Measurements from ENCODE around the gene CEACAM19.

Gene CEACAM19

DNA sequence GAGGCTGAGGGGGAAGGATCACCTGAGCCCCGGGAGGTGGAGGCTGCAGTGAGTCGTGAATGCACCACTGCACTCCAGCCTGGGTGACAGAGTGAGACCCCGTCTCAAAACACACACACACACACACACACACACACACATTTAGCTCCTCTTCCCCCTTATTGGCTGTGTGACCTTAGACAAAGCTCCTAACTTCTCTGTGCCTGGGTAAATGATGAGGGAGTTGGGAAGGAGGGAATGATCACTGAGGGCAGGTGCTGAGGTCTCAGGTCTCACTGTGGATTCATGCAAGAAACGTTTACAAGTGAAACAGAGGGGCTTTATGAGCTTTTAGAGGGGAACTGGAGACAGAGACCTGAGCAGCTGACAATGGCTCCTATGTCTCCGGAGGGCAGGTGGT is 60.3 kb downstream of the CEACAM19 start:
- no peaks in the 10 kb centered on the region for H3K36me3 ChIP-seq (ENCODE audit: control insufficient read depth in 1 of 2, insufficient read depth in 2 of 2, low read length in 2 of 2)
- H3K9me3 ChIP-seq (ENCODE audit: control insufficient read depth in 1 of 2, low read length in 2 of 2) = no peaks in the 10 kb centered on the region
- H3K27ac ChIP-seq (ENCODE audit: low read depth, low read length) = no peak overlapping the region
- H3K9ac ChIP-seq (ENCODE audit: low read depth in 1 of 2, low read length in 2 of 2) = no peak overlapping the region
- H3K4me1 ChIP-seq (ENCODE audit: control insufficient read depth in 1 of 2, insufficient read depth in 2 of 2, low read length in 2 of 2) = peaks cover 0 to 11% of the 10 kb centered on the region in 2 donors
- H3K27me3 ChIP-seq (ENCODE audit: control insufficient read depth in 1 of 2, insufficient read depth in 2 of 2, low read length in 2 of 2) = no peaks in the 10 kb centered on the region
- H3K4me3 ChIP-seq (ENCODE audit: low read depth in 1 of 2, low read length in 2 of 2) = no peak overlapping the region

DNA sequence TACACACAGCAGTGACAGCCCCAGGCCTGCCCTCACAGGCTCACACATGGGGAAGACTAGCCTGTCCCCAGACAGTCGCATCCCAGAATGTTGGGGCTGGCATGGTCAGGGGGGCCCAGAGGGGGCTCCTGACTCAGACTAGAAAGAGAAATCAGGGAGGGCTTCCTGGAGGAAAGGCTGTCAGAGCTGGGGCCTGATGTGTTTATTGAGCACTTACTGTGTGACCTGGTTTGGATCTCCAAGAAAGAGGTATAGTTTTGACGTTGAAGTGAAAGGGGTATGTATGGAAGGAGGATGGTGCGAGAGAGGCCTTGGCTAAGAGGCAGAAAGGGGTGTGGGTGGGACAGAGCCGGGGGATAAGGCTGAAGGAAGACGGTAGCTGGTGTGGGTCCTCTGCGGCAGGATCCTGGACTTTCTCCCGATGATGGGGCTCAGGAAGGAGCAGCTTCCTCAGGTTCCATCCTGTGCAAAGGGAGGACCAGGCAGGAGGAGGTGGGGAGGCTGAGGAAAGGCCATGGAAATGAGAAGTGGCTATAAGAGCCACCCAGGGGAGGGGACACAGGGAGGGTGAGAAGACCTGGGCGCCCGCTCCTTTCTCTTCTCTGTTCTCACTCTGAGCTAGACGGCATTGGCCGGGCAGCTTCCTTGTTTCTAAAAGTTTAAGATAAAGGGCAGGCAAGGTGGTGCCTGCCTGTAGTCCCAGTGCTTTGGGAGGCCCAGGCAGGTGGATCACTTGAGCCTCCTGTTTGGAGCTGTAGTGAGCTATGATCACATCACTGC is 61.1 kb downstream of the CEACAM19 start:
- Histone ChIP-seq H3K4me1 (ENCODE audit: control insufficient read depth in 1 of 2, insufficient read depth in 2 of 2, low read length in 2 of 2) (peaks cover 0 to 14% of the 10 kb centered on the region in 2 donors), H3K9ac (ENCODE audit: low read depth in 1 of 2, low read length in 2 of 2) (no peak overlapping the region), H3K9me3 (ENCODE audit: control insufficient read depth in 1 of 2, low read length in 2 of 2) (no peaks in the 10 kb centered on the region), H3K27ac (ENCODE audit: low read depth, low read length) (no peak overlapping the region), H3K36me3 (ENCODE audit: control insufficient read depth in 1 of 2, insufficient read depth in 2 of 2, low read length in 2 of 2) (no peaks in the 10 kb centered on the region), H3K4me3 (ENCODE audit: low read depth in 1 of 2, low read length in 2 of 2) (no peak overlapping the region), H3K27me3 (ENCODE audit: control insufficient read depth in 1 of 2, insufficient read depth in 2 of 2, low read length in 2 of 2) (no peaks in the 10 kb centered on the region)
